Transverse colon (tissue), 4 donors: Measurements from ENCODE around the gene TACC2. TPM values are rescaled to one million over a fixed set of nuclear protein-coding genes. Genes with fewer than 3 reads are reported as not detected.
A peak's percentile ranks its signal among the peaks of the same experiment; 100 is the strongest.

Source experiments
- DNase-seq: peaks from one replicate; pipeline ENCODE4 v3.0.0-alpha.2; 2019
- H3K27ac ChIP-seq, 4 donors: fragments of 200-600 bp; sonication (generic); 2 replicates each; pipeline ENCODE4 v1.5.1; 2016 to 2018; ENCODE audit warnings: inconsistent platforms in 4 of 4
- H3K27me3 ChIP-seq: fragments of 200-600 bp; sonication (generic); 2 replicates; pipeline ENCODE4 v1.5.1; 2017; ENCODE audit warnings: inconsistent platforms
- H3K36me3 ChIP-seq, 4 donors: fragments of 200-600 bp; sonication (generic); 2 replicates each; pipeline ENCODE4 v1.5.1; 2017 to 2019; ENCODE audit warnings: inconsistent platforms in 4 of 4
- H3K4me1 ChIP-seq, 4 donors: fragments of 200-600 bp; sonication (generic); 2 replicates each; pipeline ENCODE4 v1.5.1; 2017 to 2020; ENCODE audit warnings: inconsistent platforms in 4 of 4
- H3K4me3 ChIP-seq, 4 donors: fragments of 200-600 bp; sonication (generic); 1 replicate in 1 of 4; 2 replicates in 3 of 4; pipeline versions ENCODE4 v1.5.1 to v1.6.1; 2017 to 2019; ENCODE audit warnings: inconsistent platforms in 4 of 4
- H3K9me3 ChIP-seq, 2 donors: fragments of 200-600 bp; sonication (generic); 2 replicates each; pipeline ENCODE4 v1.5.1; 2017 to 2019; ENCODE audit warnings: inconsistent platforms in 2 of 2
- EP300 ChIP-seq: sonication (generic); formaldehyde crosslinking; IDR thresholded peaks from one replicate; pipeline ENCODE4 v1.6.1; 2017; ENCODE audit warnings: antibody characterized with exemption, low read depth
- POLR2A ChIP-seq: fragments of 450-650 bp; IDR thresholded peaks from one replicate; pipeline ENCODE4 v1.6.1; 2016; ENCODE audit warnings: antibody characterized with exemption, mild to moderate bottlenecking, moderate library complexity
- POLR2AphosphoS5 ChIP-seq, 3 donors: sonication (generic); formaldehyde crosslinking; IDR thresholded peaks; one replicate each; pipeline ENCODE4 v1.6.1; 2016; ENCODE audit warnings: antibody characterized with exemption in 3 of 3
- WGBS, 2 donors: methylation state at CpG; one replicate each; pipeline ENCODE4 v1.1.5; 2018; ENCODE audit warnings: low coverage in 1 of 2; 5-methylcytosine and 5-hydroxymethylcytosine counted together
- in situ Hi-C, 4 donors: fragments of 200-750 bp; cut with MboI; loops; one replicate each; pipeline versions ENCODE4 v1.15.0 to v1.15.1; 2017; ENCODE audit warnings: low sequenced_read_pairs in 3 of 4, low pct_ligation_motif_present in 1 of 4, low pct_unique_long_range_greater_than_20kb in 1 of 4
- intact Hi-C: fragments of 100-400 bp; cut with DNase I; formaldehyde crosslinking; loops from one replicate; pipeline ENCODE4 v1.15.1; 2023; ENCODE audit warnings: low total_unique reads
- total RNA-seq, 4 donors: library from RNA; depleted of rRNA; stranded (reverse); fragments of >200 nt; gene quantifications; one replicate each; pipeline ENCODE4 v1.1.0, GENCODE V29; 2016
- TF ChIP-seq, protein P1 (sequence below), 5 experiments: fragments of 200-600 bp in 3 of 5; fragments of 450-650 bp in 2 of 5; sonication (generic) in 3 of 5; IDR thresholded peaks; 1 replicate in 2 of 5; 2 replicates in 3 of 5; pipeline ENCODE4 v1.5.1; 2016 to 2017; ENCODE audit warnings: antibody characterized with exemption in 5 of 5, inconsistent platforms in 3 of 5, mild to moderate bottlenecking in 2 of 5, moderate library complexity in 1 of 5

TACC2 gene
- total RNA-seq, 4 donors from 2014 or later, result 65.9 to 178 (median 101) TPM

- peak overlapping the region; percentile 84 to 92 (median 86) for H3K27ac ChIP-seq
- in situ Hi-C loops, result no loop called here
- DNase-seq, result peak; percentile 74
- H3K4me3 ChIP-seq, result peak overlapping the region in 3 of 4 donors; percentile 17 to 43 (median 32)
- no peak for TF ChIP-seq EP300
- peak in 2 of 3 donors; percentile 50 to 59 for TF ChIP-seq POLR2AphosphoS5 (IDR thresholded peaks at IDR 0.05)
- peaks cover 0 to 35% (median 28%) of the 10 kb centered on the region in 4 donors for H3K4me1 ChIP-seq
- no peaks in the 10 kb centered on the region for H3K36me3 ChIP-seq
- H3K9me3 ChIP-seq, result no peaks in the 10 kb centered on the region
- intact Hi-C loops, result no loop called here
- H3K27me3 ChIP-seq, result no peaks in the 10 kb centered on the region
- 23 to 42% methylated on average over 4 to 16 of the region's 16 CpGs for WGBS, 2 donors
Measured at GRCh38 chr10:122018951-122019413, 30.0 kb downstream of the TACC2 start.

- in situ Hi-C loops, result no loop called here
- no peaks in the 10 kb centered on the region for H3K27me3 ChIP-seq
- 45% methylated on average over 24 of the region's 24 CpGs; no CpG with 5 or more reads in 1 of the 2 donors for WGBS, 2 donors
- peak overlapping the region in 3 of 4 donors; percentile 17 to 43 (median 32) for H3K4me3 ChIP-seq
- TF ChIP-seq POLR2A (peak; percentile 91), EP300 (no peak), POLR2AphosphoS5 (IDR thresholded peaks at IDR 0.05) (peak; percentile 44 to 94 (median 88))
- intact Hi-C loops, result no loop called here
- H3K4me1 ChIP-seq, result peaks cover 0 to 32% (median 26%) of the 10 kb centered on the region in 4 donors
- H3K9me3 ChIP-seq, result no peaks in the 10 kb centered on the region
- H3K27ac ChIP-seq, result peak overlapping the region; percentile 84 to 92 (median 86)
- DNase-seq, result peak; percentile 89
- H3K36me3 ChIP-seq, result no peaks in the 10 kb centered on the region
Measured at GRCh38 chr10:122019414-122019975, 30.5 kb downstream of the TACC2 start.

DNA sequence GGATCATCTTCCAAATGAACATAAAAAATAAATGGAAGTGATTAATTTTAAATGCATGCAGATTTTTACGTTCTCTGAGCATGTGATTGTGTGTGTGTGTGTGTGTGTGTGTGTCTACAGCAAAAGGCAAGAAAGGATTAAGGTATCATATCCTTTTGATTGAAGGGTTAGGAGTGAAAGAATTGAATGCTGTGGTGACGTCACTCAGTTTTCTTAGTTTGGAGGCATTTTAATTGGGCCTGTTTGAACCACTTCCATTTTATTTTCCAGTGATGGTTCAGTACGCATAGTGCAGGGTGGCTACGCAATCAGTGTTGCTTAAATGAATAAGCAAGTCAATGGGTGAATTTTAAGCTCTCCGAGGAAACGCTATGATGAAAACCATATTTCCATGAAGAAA is 31.3 kb downstream of the TACC2 start:
- WGBS, 2 donors, result 59 to 78% methylated on average over 2 to 6 of the region's 6 CpGs
- DNase-seq, result no peak
- intact Hi-C loops, result no loop called here
- Histone ChIP-seq H3K4me1 (peaks cover 0 to 27% (median 20%) of the 10 kb centered on the region in 4 donors), H3K27ac (peak overlapping the region; percentile 84 to 92 (median 86)), H3K9me3 (no peaks in the 10 kb centered on the region), H3K36me3 (no peaks in the 10 kb centered on the region), H3K4me3 (peak overlapping the region in 2 of 4 donors; percentile 32 to 43), H3K27me3 (no peaks in the 10 kb centered on the region)
- TF ChIP-seq, protein P1, sequence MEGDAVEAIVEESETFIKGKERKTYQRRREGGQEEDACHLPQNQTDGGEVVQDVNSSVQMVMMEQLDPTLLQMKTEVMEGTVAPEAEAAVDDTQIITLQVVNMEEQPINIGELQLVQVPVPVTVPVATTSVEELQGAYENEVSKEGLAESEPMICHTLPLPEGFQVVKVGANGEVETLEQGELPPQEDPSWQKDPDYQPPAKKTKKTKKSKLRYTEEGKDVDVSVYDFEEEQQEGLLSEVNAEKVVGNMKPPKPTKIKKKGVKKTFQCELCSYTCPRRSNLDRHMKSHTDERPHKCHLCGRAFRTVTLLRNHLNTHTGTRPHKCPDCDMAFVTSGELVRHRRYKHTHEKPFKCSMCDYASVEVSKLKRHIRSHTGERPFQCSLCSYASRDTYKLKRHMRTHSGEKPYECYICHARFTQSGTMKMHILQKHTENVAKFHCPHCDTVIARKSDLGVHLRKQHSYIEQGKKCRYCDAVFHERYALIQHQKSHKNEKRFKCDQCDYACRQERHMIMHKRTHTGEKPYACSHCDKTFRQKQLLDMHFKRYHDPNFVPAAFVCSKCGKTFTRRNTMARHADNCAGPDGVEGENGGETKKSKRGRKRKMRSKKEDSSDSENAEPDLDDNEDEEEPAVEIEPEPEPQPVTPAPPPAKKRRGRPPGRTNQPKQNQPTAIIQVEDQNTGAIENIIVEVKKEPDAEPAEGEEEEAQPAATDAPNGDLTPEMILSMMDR (IDR thresholded peaks at IDR 0.05), result no peak
- TF ChIP-seq POLR2AphosphoS5 (IDR thresholded peaks at IDR 0.05) (no peak), POLR2A (no peak), EP300 (no peak)
- in situ Hi-C loops, result no loop called here

DNA sequence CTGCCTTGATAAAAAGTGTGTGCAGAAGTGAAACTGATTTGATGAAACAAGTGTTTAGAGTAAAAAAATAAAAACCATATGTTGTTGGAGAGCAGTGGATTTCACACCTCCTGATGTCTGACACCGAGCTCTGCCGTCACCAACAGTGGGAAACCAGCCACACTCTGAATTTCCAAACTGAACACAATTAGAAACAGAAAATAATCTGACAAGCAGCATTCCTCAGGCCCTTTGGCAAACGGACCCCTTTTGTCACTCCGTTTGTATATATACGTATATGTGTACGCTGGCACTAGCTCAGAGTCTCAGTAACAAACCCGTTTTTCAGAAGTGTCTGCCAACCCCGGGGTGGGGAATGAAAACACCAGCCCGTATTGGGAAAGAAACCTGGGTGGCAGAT is 32.4 kb downstream of the TACC2 start:
- no peaks in the 10 kb centered on the region for H3K36me3 ChIP-seq
- DNase-seq, result no peak
- TF ChIP-seq POLR2A (no peak), POLR2AphosphoS5 (IDR thresholded peaks at IDR 0.05) (no peak), EP300 (no peak)
- TF ChIP-seq, protein P1 (IDR thresholded peaks at IDR 0.05), result no peak
- H3K9me3 ChIP-seq, result no peaks in the 10 kb centered on the region
- peaks cover 0 to 21% (median 16%) of the 10 kb centered on the region in 4 donors for H3K4me1 ChIP-seq
- H3K27me3 ChIP-seq, result no peaks in the 10 kb centered on the region
- WGBS, 2 donors, result 38% methylated on average over 9 of the region's 9 CpGs; no CpG with 5 or more reads in 1 of the 2 donors
- H3K27ac ChIP-seq, result peak overlapping the region; percentile 84 to 92 (median 86)
- H3K4me3 ChIP-seq, result no peak overlapping the region
- in situ Hi-C loops, result no loop called here
- intact Hi-C loops, result no loop called here

- WGBS, 2 donors, result 65 to 79% methylated on average over 10 to 11 of the region's 11 CpGs
- H3K9me3 ChIP-seq, result no peaks in the 10 kb centered on the region
- in situ Hi-C loops, result no loop called here
- peaks cover 0 to 21% (median 16%) of the 10 kb centered on the region in 4 donors for H3K4me1 ChIP-seq
- DNase-seq, result no peak
- H3K27ac ChIP-seq, result peak overlapping the region; percentile 84 to 92 (median 86)
- no peaks in the 10 kb centered on the region for H3K36me3 ChIP-seq
- no peaks in the 10 kb centered on the region for H3K27me3 ChIP-seq
- H3K4me3 ChIP-seq, result no peak overlapping the region
- intact Hi-C loops, result no loop called here
- TF ChIP-seq POLR2A (no peak), POLR2AphosphoS5 (IDR thresholded peaks at IDR 0.05) (no peak)
Measured at GRCh38 chr10:122021828-122022227, 32.9 kb downstream of the TACC2 start.
